GM12892 (cell line): ENCODE results near the gene RAB8A. TPM values are rescaled to one million over a fixed set of nuclear protein-coding genes. Genes with fewer than 3 reads are reported as not detected.

Experiments
- DNase-seq: peaks from one replicate; pipeline ENCODE4 v3.0.0; 2011; ENCODE audit not compliant: insufficient read length
- FAIRE-seq: peaks from 2 replicates; lab custom pipeline; 2011; peaks lifted over from hg19 to GRCh38; lab: Jason Lieb, UNC
- POLR2A ChIP-seq: IDR thresholded peaks from 2 replicates; pipeline ENCODE4 v1.6.1; 2011; ENCODE audit warnings: low read depth, low read length, control low read depth
- POLR2AphosphoS5 ChIP-seq: IDR thresholded peaks from 2 replicates; pipeline ENCODE4 v1.6.1; 2011; ENCODE audit warnings: low read depth, low read length, control low read depth
- TAF1 ChIP-seq: IDR thresholded peaks from 2 replicates; pipeline ENCODE4 v1.6.1; 2011; ENCODE audit warnings: low read depth, mild to moderate bottlenecking, control low read depth, low read length, borderline replicate concordance
- polyA plus RNA-seq: library from polyadenylated mRNA; unstranded; fragments of >200 nt; gene quantifications from one replicate; pipeline ENCODE4 v1.2.1, GENCODE V29; 2012; ENCODE audit warnings: missing spikeins, inconsistent platforms; ENCODE audit not compliant: missing spikeins

RAB8A gene
- 158 TPM for polyA plus RNA-seq

- DNase-seq (peak; percentile 98), FAIRE-seq (peak; percentile 99)
- TF ChIP-seq POLR2AphosphoS5 (peak; percentile 58; the same call in 1 of the 2 replicates), TAF1 (no peak), POLR2A (no peak)
Observed at GRCh38 chr19:16111160-16111908, at the start of gene RAB8A. TSS of gene RAB8A (plus strand) at chr19:16111889. CDS start at chr19:16111902, 13 bp downstream.

DNA sequence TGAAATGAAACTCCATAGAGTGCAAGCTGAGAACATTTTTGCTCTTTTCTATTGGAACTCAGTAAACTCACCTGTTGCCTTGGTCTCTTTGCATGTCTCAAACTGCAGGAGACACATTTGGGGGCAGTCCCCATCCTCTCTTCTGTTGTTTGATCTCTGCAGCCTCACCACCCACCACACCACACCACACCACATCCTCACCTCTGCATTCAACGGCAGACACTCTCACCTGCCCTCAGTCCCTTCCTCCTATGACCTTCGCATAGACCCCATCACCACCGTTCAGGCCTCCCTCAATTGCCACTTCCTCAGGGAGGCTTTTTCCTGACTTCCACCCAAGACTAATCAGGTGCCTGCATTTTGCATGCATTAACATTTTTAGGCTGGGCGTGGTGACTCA is 49.7 kb upstream of the RAB8A start:
- no peak for DNase-seq
- FAIRE-seq, result no peak
- TF ChIP-seq POLR2A (no peak), TAF1 (no peak), POLR2AphosphoS5 (no peak)

DNA sequence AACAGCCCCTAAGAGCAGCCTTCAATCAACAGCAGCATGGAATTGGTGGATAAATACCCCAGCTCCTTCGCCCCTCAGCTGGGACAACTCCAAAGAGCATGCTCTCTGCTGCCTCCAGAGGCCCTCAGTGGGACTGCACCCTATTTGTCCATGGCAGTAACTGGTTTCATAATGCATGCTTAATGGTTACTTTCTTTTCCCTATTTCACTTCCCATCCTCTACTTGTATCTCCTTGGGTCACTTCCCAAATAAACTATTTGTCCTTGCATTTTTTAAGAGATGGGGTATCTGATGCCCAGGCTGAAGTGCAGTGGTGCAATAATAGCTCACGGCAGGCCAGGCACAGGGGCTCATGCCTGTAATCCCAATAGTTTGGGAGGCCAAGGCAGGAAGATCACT is 48.9 kb upstream of the RAB8A start:
- no peak for DNase-seq
- TF ChIP-seq POLR2A (no peak), POLR2AphosphoS5 (no peak), TAF1 (no peak)
- FAIRE-seq, result peak; percentile 79

GRCh38 chr19:16064209-16064889 is 47.3 kb upstream of the RAB8A start:
- no peak for FAIRE-seq

DNA sequence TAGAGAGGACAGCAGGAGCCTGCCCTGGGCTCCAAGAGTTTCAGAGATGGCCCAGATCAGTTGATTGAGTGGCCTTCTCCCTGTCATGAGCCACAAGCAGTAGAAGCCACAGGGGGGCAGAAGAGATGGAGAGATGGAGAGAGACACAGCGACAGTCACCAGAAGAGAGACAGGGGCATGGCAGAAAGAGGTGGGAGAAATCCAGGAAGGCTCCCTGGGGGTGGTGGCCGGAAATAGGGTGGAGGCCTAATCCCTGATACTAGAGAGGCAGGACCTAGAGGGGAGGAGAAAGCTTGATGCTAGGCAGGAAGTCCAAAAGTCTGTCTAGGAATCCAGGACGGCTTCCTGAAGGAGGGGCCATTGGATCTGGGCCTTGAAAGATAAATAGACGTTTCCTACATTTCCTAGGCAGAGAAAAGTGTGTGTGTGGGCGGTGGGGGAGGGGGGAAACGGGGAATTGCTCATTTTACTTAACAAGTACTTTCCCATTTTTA is 45.0 kb upstream of the RAB8A start:
- FAIRE-seq, result no peak
- DNase-seq, result peak; percentile 44

More at GRCh38 chr19:16064209-16064889, 47.3 kb upstream of the RAB8A start:
- TF ChIP-seq POLR2AphosphoS5 (no peak), POLR2A (no peak), TAF1 (no peak)
- DNase-seq, result no peak

GRCh38 chr19:16067205-16067938 is 44.3 kb upstream of the RAB8A start:
- TF ChIP-seq POLR2AphosphoS5 (no peak), POLR2A (no peak), TAF1 (no peak)
- DNase-seq (no peak), FAIRE-seq (no peak)

More for the DNA sequence above, 45.0 kb upstream of the RAB8A start:
- TF ChIP-seq POLR2AphosphoS5 (no peak), POLR2A (no peak), TAF1 (no peak)

GRCh38 chr19:16068696-16069259 is 42.9 kb upstream of the RAB8A start:
- no peak for DNase-seq
- TF ChIP-seq TAF1 (no peak), POLR2AphosphoS5 (no peak), POLR2A (no peak)
- no peak for FAIRE-seq

- TF ChIP-seq TAF1 (no peak), POLR2AphosphoS5 (no peak), POLR2A (no peak)
- no peak for DNase-seq
- no peak for FAIRE-seq
Observed at GRCh38 chr19:16069813-16070365, 41.8 kb upstream of the RAB8A start.

DNA sequence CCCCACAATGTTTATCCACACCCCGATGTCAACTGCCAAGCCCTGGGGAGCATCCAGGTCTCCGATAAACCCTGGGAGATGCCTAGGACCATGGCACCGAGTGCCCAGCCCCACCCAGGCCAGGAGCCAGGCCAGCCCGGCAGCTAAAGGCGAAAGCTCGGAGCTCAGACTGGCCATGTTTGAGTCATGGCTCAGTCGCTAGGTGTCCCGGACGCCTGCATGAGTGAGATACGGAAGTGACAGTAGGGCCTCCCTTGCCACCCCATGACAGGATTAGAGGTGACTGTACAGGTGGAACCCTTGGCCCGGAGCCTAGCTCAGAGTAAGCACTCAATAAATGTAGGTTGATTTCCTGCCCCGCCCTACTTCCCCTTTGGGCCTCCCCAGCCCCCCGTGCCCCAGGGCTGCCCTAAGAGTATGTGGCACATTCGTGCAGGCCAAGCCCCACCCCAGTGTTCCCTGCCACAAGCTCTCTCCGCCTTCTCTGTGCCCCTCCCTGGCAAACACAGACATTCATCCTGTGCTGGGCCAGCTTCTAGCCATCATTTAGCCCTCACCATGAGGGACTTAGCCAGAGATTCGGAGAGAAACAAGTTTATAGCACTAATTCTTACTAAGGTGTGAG is 41.2 kb upstream of the RAB8A start:
- FAIRE-seq (peak; percentile 69), DNase-seq (peak; percentile 80)
- peak; percentile 59; the same call in 1 of the 2 replicates for TF ChIP-seq POLR2AphosphoS5
- TF ChIP-seq POLR2A, result peak; percentile 74
- peak; percentile 66 for TF ChIP-seq TAF1

GRCh38 chr19:16071072-16071691 is 40.5 kb upstream of the RAB8A start:
- TF ChIP-seq POLR2AphosphoS5 (no peak), TAF1 (no peak), POLR2A (no peak)
- FAIRE-seq (no peak), DNase-seq (no peak)

GRCh38 chr19:16073481-16073880 is 38.2 kb upstream of the RAB8A start:
- FAIRE-seq, result no peak
- no peak for DNase-seq
- TF ChIP-seq POLR2AphosphoS5, result no peak
